NCI-H226 (cell line): ENCODE results near the gene TMSB15C.

Experiments used
- DNase-seq: peaks from one replicate; pipeline ENCODE4 v3.0.0-alpha.2; 2015

Gene TMSB15C

GRCh38 chrX:104041003-104041402, 35.0 kb downstream of the TMSB15C start:
- no peak for DNase-seq

GRCh38 chrX:104039689-104040505, 36.1 kb downstream of the TMSB15C start, which contains the start of gene H2BW2:
H2BW2 (plus strand) TSS chrX:104039956; CDS start chrX:104039995, 39 bp downstream.
- no peak for DNase-seq
